HG03175 (cell line): ENCODE data around the gene STARD4.

ENCODE experiments used
- ATAC-seq: cut with Tn5 transposase; IDR thresholded peaks from one replicate; pipeline ENCODE4 v1.9.1; 2021; ENCODE audit warnings: mild to moderate bottlenecking, moderate library complexity; ENCODE audit not compliant: unreplicated experiment

Gene STARD4

DNA sequence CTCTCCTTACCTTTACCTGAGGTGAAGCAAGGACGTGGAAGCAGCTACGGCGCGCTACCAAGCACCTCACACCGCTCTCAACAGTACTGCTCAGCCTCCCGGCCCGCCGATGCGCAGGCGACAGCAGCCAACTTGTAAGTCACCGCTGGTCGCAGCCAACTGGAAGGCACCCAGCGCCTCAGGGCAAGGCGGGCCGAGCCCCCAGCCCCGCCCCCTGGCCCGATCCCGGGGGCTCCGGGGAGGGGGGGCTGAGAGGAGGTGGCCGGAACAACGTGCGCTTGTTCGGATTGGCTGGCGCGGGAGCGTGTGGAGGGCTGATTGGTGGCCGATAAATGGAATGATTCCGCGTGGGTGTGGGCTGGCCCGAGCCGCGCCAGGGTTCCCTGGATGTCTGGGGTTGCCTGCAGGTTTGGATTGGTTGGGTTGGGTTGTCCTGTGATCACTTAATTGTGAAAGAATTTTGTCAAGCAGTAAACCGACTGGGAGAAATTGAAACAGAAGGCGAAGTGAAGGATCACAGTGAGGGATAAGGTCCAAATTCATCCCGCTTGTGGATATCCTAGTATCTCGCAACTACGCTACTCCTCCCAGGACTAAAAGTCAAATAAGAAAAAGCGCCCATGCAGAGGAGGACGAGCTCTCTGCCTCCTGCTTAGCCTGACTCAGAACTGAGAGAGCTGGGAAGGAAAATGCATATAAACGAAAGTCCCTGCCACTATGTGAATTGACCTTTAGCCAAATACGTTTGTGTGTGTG is at the start of gene STARD4:
STARD4 (minus strand) TSS at position 161 of the 756 bp plus-strand sequence. CDS start 5,102 bp downstream, outside the sequence.
- peak; percentile 89 for ATAC-seq

GRCh38 chr5:111559680-111560079 is 47.3 kb upstream of the STARD4 start:
- ATAC-seq, result no peak

DNA sequence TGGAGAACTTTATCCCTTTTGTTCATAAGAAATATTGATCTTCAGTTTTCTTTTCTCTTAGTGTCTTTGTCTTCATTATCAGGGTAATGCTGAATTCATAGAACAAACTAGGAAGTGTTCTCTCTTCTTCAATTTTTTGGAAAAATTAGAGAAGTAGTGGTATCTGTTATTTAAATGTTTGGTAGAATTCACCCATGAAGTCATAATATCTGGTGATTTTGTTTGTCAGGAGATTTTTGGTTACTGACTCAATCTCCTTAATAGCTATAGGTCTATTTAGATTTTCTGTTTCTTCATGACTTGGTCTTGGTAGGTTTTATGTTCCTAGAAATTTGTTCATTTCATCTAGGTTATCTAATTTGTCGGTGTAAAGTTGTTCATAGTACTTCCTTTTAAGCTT is 45.4 kb upstream of the STARD4 start:
- no peak for ATAC-seq

DNA sequence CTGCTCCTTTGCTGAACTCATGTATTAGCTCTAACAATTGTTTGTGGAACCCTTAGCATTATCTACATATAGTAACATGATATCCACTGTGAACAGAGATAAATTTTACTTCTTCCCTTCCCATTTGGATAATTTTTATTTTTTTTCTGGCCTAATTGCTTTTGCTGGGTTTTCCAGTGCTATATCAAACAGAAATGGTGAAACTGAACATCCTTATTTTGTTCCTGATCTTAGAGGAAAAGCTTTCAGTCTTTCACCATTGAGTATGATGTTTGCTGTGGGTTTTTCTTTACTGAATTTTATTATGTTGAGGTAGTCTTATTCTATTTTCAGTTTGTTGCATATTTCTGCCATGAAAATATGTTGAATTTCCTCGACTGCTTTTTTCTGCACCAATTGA is 44.8 kb upstream of the STARD4 start:
- ATAC-seq, result no peak

DNA sequence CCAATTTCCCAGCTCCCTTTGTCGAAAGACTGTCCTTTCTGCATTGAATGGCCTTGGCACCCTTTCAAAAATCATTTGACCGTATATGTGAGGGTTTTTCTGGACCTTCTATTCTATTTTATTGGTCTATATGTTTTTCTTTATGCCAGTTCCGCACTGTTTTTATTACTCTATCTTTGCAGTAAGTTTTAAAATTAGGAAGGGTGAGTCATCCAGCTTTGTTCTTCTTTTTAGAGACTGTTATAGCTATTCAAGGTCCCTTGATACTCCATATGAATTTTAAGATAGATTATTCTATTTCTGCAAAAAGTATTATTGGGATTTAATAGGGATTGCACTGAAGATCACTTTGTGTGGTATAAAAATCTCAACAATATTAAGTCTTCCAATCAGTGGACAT is 44.2 kb upstream of the STARD4 start:
- no peak for ATAC-seq

DNA sequence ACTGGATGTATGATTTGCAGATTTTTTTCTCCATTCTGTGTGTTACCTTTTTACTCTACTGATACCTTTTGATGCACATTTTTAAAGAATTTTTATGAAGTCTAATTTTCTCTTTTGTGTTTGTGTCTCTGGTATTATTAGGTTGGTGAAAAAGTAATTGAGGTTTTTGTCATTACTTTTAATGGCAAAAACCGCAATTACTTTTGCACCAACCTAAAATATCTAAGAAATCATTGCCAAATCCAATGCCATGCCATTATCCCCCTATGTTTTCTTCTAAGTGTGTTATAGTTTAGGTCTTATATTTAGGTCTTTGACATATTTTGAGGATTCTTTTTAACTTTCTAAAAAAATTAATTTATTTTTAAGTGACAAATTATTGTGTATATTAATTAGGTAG is 43.4 kb upstream of the STARD4 start:
- no peak for ATAC-seq

DNA sequence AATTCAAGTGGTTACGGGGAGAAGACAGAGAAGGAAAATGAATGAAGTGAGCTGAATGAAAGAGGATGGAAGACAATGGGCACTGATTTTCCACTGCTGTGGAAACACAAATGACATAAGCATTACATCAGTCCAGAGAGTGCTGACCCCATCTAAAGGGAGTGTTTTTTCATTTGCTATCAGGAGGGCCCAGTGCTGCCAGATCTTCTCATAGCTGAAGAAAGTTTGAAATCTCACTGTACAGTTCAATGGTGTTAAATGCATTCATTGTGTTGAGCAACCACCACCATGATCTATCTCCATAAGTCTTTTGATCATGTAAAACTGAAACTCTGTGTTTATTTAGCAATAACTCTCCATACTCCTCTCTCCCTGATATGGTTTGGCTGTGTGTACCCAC is 41.5 kb upstream of the STARD4 start:
- no peak for ATAC-seq

- ATAC-seq, result no peak
These were observed 40.6 kb upstream of the STARD4 start for GRCh38 chr5:111552896-111553295.

DNA sequence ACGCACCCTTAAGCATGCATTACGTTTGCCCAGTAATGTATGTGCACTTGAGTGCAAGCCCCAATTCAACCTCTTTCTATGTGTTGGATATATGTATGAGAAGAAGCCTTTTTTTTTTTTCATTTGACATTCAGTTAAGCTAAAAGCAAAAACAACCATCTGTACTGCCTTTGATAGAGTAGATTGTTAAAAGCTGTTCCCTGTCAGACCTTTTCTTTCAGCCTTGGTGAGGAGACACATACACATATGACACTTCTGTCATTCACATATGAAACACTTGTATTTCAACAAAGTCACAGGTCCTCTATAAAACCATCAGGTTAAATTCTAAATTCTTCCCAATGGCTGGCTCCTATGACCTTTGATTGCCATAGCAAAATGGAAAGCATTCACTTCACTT is 40.2 kb upstream of the STARD4 start:
- no peak for ATAC-seq

DNA sequence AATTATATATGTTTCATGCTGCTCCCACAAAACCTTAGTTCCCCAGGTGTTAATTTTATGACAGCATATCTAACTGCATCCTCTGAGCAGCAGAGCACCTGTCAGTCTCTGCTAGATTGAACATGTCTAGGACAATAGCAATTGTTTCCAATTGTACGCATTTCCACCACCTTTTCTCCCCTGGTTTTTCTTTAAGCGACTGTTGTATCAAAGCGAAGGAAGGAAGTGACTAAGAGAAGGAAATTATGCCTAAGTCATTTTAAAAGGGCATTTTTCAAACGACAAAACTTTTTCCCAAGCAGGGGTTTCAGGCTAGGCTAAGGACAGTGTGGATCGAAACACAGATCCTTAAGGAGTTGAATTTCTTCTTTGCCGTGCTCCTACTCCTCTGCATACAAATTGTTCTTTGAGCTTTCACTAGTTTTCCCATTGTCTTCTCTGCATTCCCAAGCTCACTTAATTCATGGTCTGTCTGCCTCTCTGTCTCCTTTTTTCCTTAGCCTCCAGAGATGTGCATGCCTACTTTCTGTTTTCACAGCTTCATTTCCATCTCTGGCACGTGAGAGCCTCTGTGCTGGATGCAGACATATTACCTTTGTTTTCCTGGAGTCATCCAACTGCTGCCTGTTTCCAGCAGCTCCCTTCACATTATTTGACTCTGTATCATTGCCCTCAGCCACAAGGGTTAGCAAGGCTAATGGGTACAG is 39.4 kb upstream of the STARD4 start:
- no peak for ATAC-seq

- ATAC-seq, result no peak
These were observed 38.8 kb upstream of the STARD4 start for GRCh38 chr5:111551161-111551560.

DNA sequence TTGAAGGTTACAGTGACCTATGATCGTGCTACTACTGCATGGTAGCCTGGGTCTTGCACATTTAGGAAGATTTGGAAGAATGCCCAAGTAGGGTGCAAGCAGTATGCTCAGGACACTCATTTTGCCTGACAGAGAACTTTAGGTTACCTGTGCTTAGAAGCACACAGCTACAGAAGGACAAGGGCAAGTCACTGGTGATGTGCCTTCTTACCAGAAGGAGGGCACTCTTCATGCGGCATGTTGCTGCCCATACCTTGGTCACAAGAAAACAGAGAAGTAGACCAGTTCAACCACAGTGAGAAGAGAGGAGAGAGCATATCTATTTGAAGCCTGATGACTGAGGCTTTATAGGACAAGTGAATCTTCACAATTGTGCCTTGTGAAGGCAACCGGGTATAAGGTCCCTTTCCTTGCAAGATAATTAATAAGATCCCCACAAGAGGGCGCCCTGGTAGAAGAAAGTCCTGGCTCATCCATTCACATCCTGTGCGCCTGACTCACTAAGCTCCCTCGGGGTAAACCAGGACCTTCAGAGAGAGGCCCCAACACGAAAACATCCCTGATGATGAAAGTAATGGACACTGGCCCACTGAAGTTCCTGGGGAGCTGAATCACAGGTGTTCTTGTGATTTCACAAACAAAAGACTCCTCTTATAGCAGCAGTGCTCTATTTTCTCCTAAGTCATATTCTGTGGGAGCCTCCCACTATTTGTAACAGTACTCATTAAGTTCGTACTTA is 38.1 kb upstream of the STARD4 start:
- ATAC-seq, result peak; percentile 91

- no peak for ATAC-seq
These were observed 36.8 kb upstream of the STARD4 start for GRCh38 chr5:111548992-111549649.

DNA sequence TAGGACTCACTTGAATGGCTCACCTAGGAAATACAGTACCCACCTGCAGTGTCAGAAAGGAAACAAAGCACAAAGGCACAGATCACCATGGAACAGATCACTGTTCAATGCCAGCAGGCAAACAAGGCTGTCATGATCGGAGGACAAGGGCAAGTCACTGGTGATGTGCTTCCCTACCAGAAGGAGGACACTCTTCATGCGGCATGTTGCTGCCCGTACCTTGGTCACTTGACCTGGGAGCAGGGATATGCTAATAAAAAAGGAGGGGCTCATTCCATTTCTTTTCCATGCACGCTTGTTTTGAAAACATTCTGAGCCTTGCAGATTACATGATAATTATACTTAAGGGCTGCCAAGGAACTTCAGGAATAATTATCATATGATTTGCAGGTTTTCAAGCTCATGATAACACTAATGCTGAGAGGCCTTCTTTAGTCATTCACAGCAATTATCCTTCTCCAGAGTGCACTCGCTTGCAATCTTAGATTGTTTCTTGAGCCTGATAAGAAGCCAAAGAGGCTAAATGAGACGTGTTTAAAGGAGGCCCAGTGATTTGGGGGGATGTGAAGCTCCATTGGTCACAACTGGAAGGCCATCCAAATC is 36.1 kb upstream of the STARD4 start:
- no peak for ATAC-seq

DNA sequence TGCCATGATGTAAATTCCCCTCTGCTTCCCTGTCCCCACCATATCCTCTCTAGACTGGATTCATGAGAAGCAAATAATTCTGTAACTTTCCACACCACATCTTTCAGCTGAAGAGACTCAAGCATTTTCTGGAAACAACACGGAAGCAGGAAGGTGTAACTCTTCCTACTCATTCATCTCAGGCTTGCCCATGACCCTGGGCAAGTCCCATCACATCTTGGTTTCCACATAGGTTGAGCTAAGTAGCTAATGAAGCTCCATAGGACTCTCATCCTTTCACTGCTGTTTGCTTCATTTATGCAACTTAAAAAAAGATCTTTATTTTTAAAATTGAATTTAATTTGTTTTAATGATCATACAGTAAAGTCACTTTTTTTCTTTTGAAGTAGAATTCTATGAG is 32.7 kb upstream of the STARD4 start:
- no peak for ATAC-seq

GRCh38 chr5:111537141-111538024 is 25.0 kb upstream of the STARD4 start:
- no peak for ATAC-seq

- no peak for ATAC-seq
These were observed 23.7 kb upstream of the STARD4 start for GRCh38 chr5:111535879-111536549.

- no peak for ATAC-seq
These were observed 20.7 kb upstream of the STARD4 start for GRCh38 chr5:111532886-111533582.

DNA sequence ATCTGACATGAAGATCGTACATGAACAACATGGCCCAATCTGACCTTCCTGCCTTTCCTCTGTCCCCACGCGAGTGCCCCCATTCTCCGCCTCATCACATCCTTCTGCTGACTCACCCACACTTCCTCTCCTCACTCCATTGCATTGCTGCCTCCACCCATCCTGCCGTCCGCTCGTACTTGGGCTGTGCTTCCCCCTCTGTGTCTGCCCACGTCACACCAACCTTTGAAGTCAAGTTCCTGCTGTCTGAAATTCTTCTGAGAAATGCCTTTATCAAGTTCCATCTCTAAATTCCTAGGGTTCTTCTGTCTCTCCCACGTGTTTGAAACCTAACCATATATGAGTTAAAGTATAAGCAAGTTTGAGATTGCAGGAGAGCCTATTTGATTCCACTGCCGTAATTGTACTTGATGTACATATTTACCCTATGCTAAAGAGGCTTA is 18.0 kb upstream of the STARD4 start:
- peak; percentile 67 for ATAC-seq
